Measurements from ENCODE around the gene IKZF1. TPM values are rescaled to one million over a fixed set of nuclear protein-coding genes. Genes with fewer than 3 reads are reported as not detected.
A peak's percentile ranks its signal among the peaks of the same experiment; 100 is the strongest.

Gene IKZF1
- 2.2 TPM for total RNA-seq
- long read RNA-seq, partial matches to known transcripts = 0 of 2 reads
- long read RNA-seq, other reads (novel, unspliced or antisense) = 2 of 2 reads

- intact Hi-C loops (cut with DNase I) = no loop called here
- DNase-seq (ENCODE audit: low spot score) = peak; percentile 92
These were observed at the start of gene IKZF1 for GRCh38 chr7:50304129-50304910. TSS of gene IKZF1 (plus strand) at chr7:50304716. CDS start at chr7:50319062, 14,346 bp downstream.

GRCh38 chr7:50261593-50261992, 42.9 kb upstream of the IKZF1 start:
- intact Hi-C loops (cut with DNase I) = no loop called here
- no peak for DNase-seq (ENCODE audit: low spot score)

- no peak for DNase-seq (ENCODE audit: low spot score)
- intact Hi-C loops (cut with DNase I) = no loop called here
These were observed 42.1 kb upstream of the IKZF1 start for GRCh38 chr7:50262446-50262845.

- no peak for DNase-seq (ENCODE audit: low spot score)
- intact Hi-C loops (cut with DNase I) = no loop called here
These were observed 41.4 kb upstream of the IKZF1 start for GRCh38 chr7:50262916-50263690.

- intact Hi-C loops (cut with DNase I) = no loop called here
These were observed 39.6 kb upstream of the IKZF1 start for GRCh38 chr7:50264908-50265307.

GRCh38 chr7:50265968-50266634, 38.4 kb upstream of the IKZF1 start:
- no peak for DNase-seq (ENCODE audit: low spot score)
- intact Hi-C loops (cut with DNase I) = no loop called here

More at GRCh38 chr7:50264908-50265307, 39.6 kb upstream of the IKZF1 start:
- no peak for DNase-seq (ENCODE audit: low spot score)

- intact Hi-C loops (cut with DNase I) = no loop called here
- DNase-seq (ENCODE audit: low spot score) = peak; percentile 72
These were observed 37.7 kb upstream of the IKZF1 start for GRCh38 chr7:50266635-50267386.

GRCh38 chr7:50267525-50268041, 36.9 kb upstream of the IKZF1 start:
- DNase-seq (ENCODE audit: low spot score) = no peak
- intact Hi-C loops (cut with DNase I) = no loop called here

- intact Hi-C loops (cut with DNase I) = no loop called here
- no peak for DNase-seq (ENCODE audit: low spot score)
These were observed 36.3 kb upstream of the IKZF1 start for GRCh38 chr7:50268223-50268622.

GRCh38 chr7:50268990-50269389, 35.5 kb upstream of the IKZF1 start:
- intact Hi-C loops (cut with DNase I) = no loop called here
- no peak for DNase-seq (ENCODE audit: low spot score)

- intact Hi-C loops (cut with DNase I) = no loop called here
- no peak for DNase-seq (ENCODE audit: low spot score)
These were observed 33.9 kb upstream of the IKZF1 start for GRCh38 chr7:50270531-50271018.

GRCh38 chr7:50272808-50273207, 31.7 kb upstream of the IKZF1 start:
- intact Hi-C loops (cut with DNase I) = no loop called here

GRCh38 chr7:50273301-50273700, 31.2 kb upstream of the IKZF1 start:
- DNase-seq (ENCODE audit: low spot score) = no peak
- intact Hi-C loops (cut with DNase I) = no loop called here

More at GRCh38 chr7:50272808-50273207, 31.7 kb upstream of the IKZF1 start:
- DNase-seq (ENCODE audit: low spot score) = no peak

- intact Hi-C loops (cut with DNase I) = no loop called here
These were observed 30.6 kb upstream of the IKZF1 start for GRCh38 chr7:50273870-50274269.

GRCh38 chr7:50274361-50274760, 30.2 kb upstream of the IKZF1 start:
- no peak for DNase-seq (ENCODE audit: low spot score)
- intact Hi-C loops (cut with DNase I) = no loop called here

More at GRCh38 chr7:50273870-50274269, 30.6 kb upstream of the IKZF1 start:
- no peak for DNase-seq (ENCODE audit: low spot score)

- intact Hi-C loops (cut with DNase I) = no loop called here
- no peak for DNase-seq (ENCODE audit: low spot score)
These were observed 29.1 kb upstream of the IKZF1 start for GRCh38 chr7:50275430-50275829.

- intact Hi-C loops (cut with DNase I) = no loop called here
- no peak for DNase-seq (ENCODE audit: low spot score)
These were observed 28.0 kb upstream of the IKZF1 start for GRCh38 chr7:50276483-50276882.

GRCh38 chr7:50278120-50278519, 26.4 kb upstream of the IKZF1 start:
- intact Hi-C loops (cut with DNase I) = no loop called here
- no peak for DNase-seq (ENCODE audit: low spot score)
